CD4-positive, CD25-positive, alpha-beta regulatory T cell (primary cell): Measurements from ENCODE around the gene GALNT7. TPM values are rescaled to one million over a fixed set of nuclear protein-coding genes. Genes with fewer than 3 reads are reported as not detected.
A peak's percentile ranks its signal among the peaks of the same experiment; 100 is the strongest.

Source experiments
- ATAC-seq, 2 donors: fragments of 150-1000 bp; cut with Tn5 transposase; one replicate each; pipeline ENCODE4 v1.10.0; 2021; ENCODE audit warnings: low read depth in 2 of 2, moderate number of reproducible peaks in 2 of 2, moderate library complexity in 1 of 2
- DNase-seq, 3 donors: peaks; one replicate each; pipeline versions ENCODE4 v3.0.0 to v3.0.0-alpha.2; 2012 to 2022; ENCODE audit warnings: mixed read lengths in 1 of 3
- H3K27ac ChIP-seq: one replicate; pipeline ENCODE4 v1.7.0; 2013; ENCODE audit warnings: mild to moderate bottlenecking, low read length; ENCODE audit not compliant: insufficient read depth, poor library complexity, severe bottlenecking
- H3K27me3 ChIP-seq: one replicate; pipeline ENCODE4 v1.7.0; 2013; ENCODE audit warnings: low read length; ENCODE audit not compliant: control insufficient read depth, insufficient read depth
- H3K36me3 ChIP-seq: one replicate; pipeline ENCODE4 v1.7.0; 2013; ENCODE audit warnings: mild to moderate bottlenecking, low read length, moderate library complexity; ENCODE audit not compliant: control insufficient read depth, insufficient read depth
- H3K4me1 ChIP-seq: 2 replicates; pipeline ENCODE4 v1.7.0; 2013; ENCODE audit warnings: mild to moderate bottlenecking, low read length; ENCODE audit not compliant: insufficient read depth, control insufficient read depth, poor library complexity, severe bottlenecking
- H3K4me3 ChIP-seq: one replicate; pipeline ENCODE4 v1.7.0; 2013; ENCODE audit warnings: low read depth, mild to moderate bottlenecking, low read length, moderate library complexity
- H3K9me3 ChIP-seq, 2 experiments: 1 replicate in 1 of 2; 2 replicates in 1 of 2; pipeline ENCODE4 v1.7.0; 2013; ENCODE audit warnings: low read length in 2 of 2, mild to moderate bottlenecking in 1 of 2, moderate library complexity in 1 of 2; ENCODE audit not compliant: control insufficient read depth in 2 of 2
- H3K27ac Mint-ChIP-seq, 3 donors: one replicate each; pipeline ENCODE4 v1.8.0; 2020 to 2022; ENCODE audit warnings: mild to moderate bottlenecking in 3 of 3, mixed read lengths in 3 of 3, moderate library complexity in 2 of 3
- H3K27me3 Mint-ChIP-seq: one replicate; pipeline ENCODE4 v1.8.0; 2022; ENCODE audit warnings: mild to moderate bottlenecking, mixed read lengths
- H3K36me3 Mint-ChIP-seq: one replicate; pipeline ENCODE4 v1.8.0; 2020; ENCODE audit warnings: mixed read lengths
- H3K4me1 Mint-ChIP-seq, 4 donors: one replicate each; pipeline ENCODE4 v1.8.0; 2020 to 2022; ENCODE audit warnings: mixed read lengths in 4 of 4, mild to moderate bottlenecking in 1 of 4
- H3K4me3 Mint-ChIP-seq, 4 donors: one replicate each; pipeline ENCODE4 v1.8.0; 2020 to 2022; ENCODE audit warnings: mild to moderate bottlenecking in 4 of 4, mixed read lengths in 4 of 4, moderate library complexity in 3 of 4
- H3K9me3 Mint-ChIP-seq, 7 donors: one replicate each; pipeline ENCODE4 v1.8.0; 2020 to 2022; ENCODE audit warnings: mixed read lengths in 7 of 7, mild to moderate bottlenecking in 3 of 7, moderate library complexity in 2 of 7
- polyA plus RNA-seq, 4 donors: library from polyadenylated mRNA; unstranded; fragments of 300-500 nt; fragmentation: Illumina TruSeq; gene quantifications; one replicate each; pipeline ENCODE4 v1.2.3, GENCODE V29; 2021
- total RNA-seq: library from RNA; stranded (reverse); gene quantifications from one replicate; pipeline ENCODE4 v1.2.3, GENCODE V29; 2022

The GALNT7 gene
- total and polyA plus RNA-seq, 5 donors from 2014 or later = 13.0 to 19.5 (median 14.9) TPM

GRCh38 chr4:173281406-173282255 is 113.0 kb downstream of the GALNT7 start:
- H3K4me3 Mint-ChIP-seq = no peak overlapping the region
- H3K4me1 Mint-ChIP-seq = peaks cover 0 to 11% (median 4%) of the 10 kb centered on the region in 4 donors
- H3K9me3 Mint-ChIP-seq = peaks cover 0 to 22% (median 0%) of the 10 kb centered on the region in 7 donors
- H3K36me3 ChIP-seq = no peaks in the 10 kb centered on the region
- H3K36me3 Mint-ChIP-seq = peaks cover 20% of the 10 kb centered on the region
- H3K27ac ChIP-seq = no peak overlapping the region
- ATAC-seq = no peak
- H3K27ac Mint-ChIP-seq = no peak overlapping the region
- H3K27me3 Mint-ChIP-seq = no peaks in the 10 kb centered on the region
- no peaks in the 10 kb centered on the region for H3K27me3 ChIP-seq
- no peak for DNase-seq
- no peaks in the 10 kb centered on the region for H3K4me1 ChIP-seq
- H3K9me3 ChIP-seq = peaks cover 0 to 3% of the 10 kb centered on the region in 2 experiments
- no peak overlapping the region for H3K4me3 ChIP-seq

- Mint-ChIP-seq H3K27ac (no peak overlapping the region), H3K4me1 (peaks cover 0 to 11% (median 4%) of the 10 kb centered on the region in 4 donors), H3K27me3 (no peaks in the 10 kb centered on the region), H3K9me3 (peaks cover 0 to 28% (median 0%) of the 10 kb centered on the region in 7 donors), H3K36me3 (peaks cover 20% of the 10 kb centered on the region), H3K4me3 (no peak overlapping the region)
- no peak for ATAC-seq
- H3K4me1 ChIP-seq = no peaks in the 10 kb centered on the region
- peaks cover 0 to 3% of the 10 kb centered on the region in 2 experiments for H3K9me3 ChIP-seq
- H3K27me3 ChIP-seq = no peaks in the 10 kb centered on the region
- no peak overlapping the region for H3K27ac ChIP-seq
- H3K4me3 ChIP-seq = no peak overlapping the region
- H3K36me3 ChIP-seq = no peaks in the 10 kb centered on the region
- no peak for DNase-seq
Observed at GRCh38 chr4:173282256-173282562, 113.6 kb downstream of the GALNT7 start.

GRCh38 chr4:173282626-173283025 is 114.0 kb downstream of the GALNT7 start:
- H3K4me3 ChIP-seq = no peak overlapping the region
- H3K27ac ChIP-seq = no peak overlapping the region
- H3K27ac Mint-ChIP-seq = no peak overlapping the region
- ATAC-seq (no peak), DNase-seq (no peak)
- H3K4me1 Mint-ChIP-seq = peaks cover 0 to 11% (median 2%) of the 10 kb centered on the region in 4 donors
- H3K27me3 Mint-ChIP-seq = no peaks in the 10 kb centered on the region
- no peaks in the 10 kb centered on the region for H3K4me1 ChIP-seq
- peaks cover 20% of the 10 kb centered on the region for H3K36me3 Mint-ChIP-seq
- no peaks in the 10 kb centered on the region for H3K27me3 ChIP-seq
- H3K9me3 ChIP-seq = peaks cover 0 to 3% of the 10 kb centered on the region in 2 experiments
- peaks cover 0 to 31% (median 0%) of the 10 kb centered on the region in 7 donors for H3K9me3 Mint-ChIP-seq
- H3K36me3 ChIP-seq = no peaks in the 10 kb centered on the region
- H3K4me3 Mint-ChIP-seq = no peak overlapping the region

- Mint-ChIP-seq H3K27ac (no peak overlapping the region), H3K4me1 (peaks cover 4 to 19% (median 11%) of the 10 kb centered on the region in 4 donors), H3K36me3 (peaks cover 17% of the 10 kb centered on the region), H3K27me3 (no peaks in the 10 kb centered on the region), H3K9me3 (peaks cover 0 to 28% (median 0%) of the 10 kb centered on the region in 7 donors), H3K4me3 (no peak overlapping the region)
- no peak overlapping the region for H3K4me3 ChIP-seq
- no peak for ATAC-seq
- H3K4me1 ChIP-seq = no peaks in the 10 kb centered on the region
- peaks cover 0 to 3% of the 10 kb centered on the region in 2 experiments for H3K9me3 ChIP-seq
- H3K36me3 ChIP-seq = no peaks in the 10 kb centered on the region
- no peak overlapping the region for H3K27ac ChIP-seq
- no peaks in the 10 kb centered on the region for H3K27me3 ChIP-seq
- DNase-seq = no peak
Observed at GRCh38 chr4:173284463-173284862, 115.9 kb downstream of the GALNT7 start.

GRCh38 chr4:173287486-173287885 is 118.9 kb downstream of the GALNT7 start:
- H3K9me3 Mint-ChIP-seq = peaks cover 0 to 28% (median 0%) of the 10 kb centered on the region in 7 donors
- H3K27ac ChIP-seq = no peak overlapping the region
- peaks cover 4 to 12% (median 12%) of the 10 kb centered on the region in 4 donors for H3K4me1 Mint-ChIP-seq
- peaks cover 5% of the 10 kb centered on the region for H3K36me3 Mint-ChIP-seq
- H3K27ac Mint-ChIP-seq = no peak overlapping the region
- no peak for ATAC-seq
- H3K27me3 Mint-ChIP-seq = no peaks in the 10 kb centered on the region
- H3K4me1 ChIP-seq = no peaks in the 10 kb centered on the region
- peaks cover 0 to 3% of the 10 kb centered on the region in 2 experiments for H3K9me3 ChIP-seq
- no peak for DNase-seq
- H3K27me3 ChIP-seq = no peaks in the 10 kb centered on the region
- no peak overlapping the region for H3K4me3 ChIP-seq
- no peaks in the 10 kb centered on the region for H3K36me3 ChIP-seq
- no peak overlapping the region for H3K4me3 Mint-ChIP-seq

- Histone ChIP-seq H3K27ac (no peak overlapping the region), H3K27me3 (no peaks in the 10 kb centered on the region), H3K36me3 (no peaks in the 10 kb centered on the region), H3K9me3 (peaks cover 0 to 3% of the 10 kb centered on the region in 2 experiments), H3K4me3 (peak overlapping the region; percentile 4), H3K4me1 (no peaks in the 10 kb centered on the region)
- no peak for ATAC-seq
- Mint-ChIP-seq H3K36me3 (peaks cover 2% of the 10 kb centered on the region), H3K4me3 (peak overlapping the region in 1 of 4 donors; percentile 62), H3K27me3 (no peaks in the 10 kb centered on the region), H3K9me3 (peaks cover 0 to 24% (median 0%) of the 10 kb centered on the region in 7 donors), H3K4me1 (peaks cover 4 to 12% (median 12%) of the 10 kb centered on the region in 4 donors), H3K27ac (peak overlapping the region; percentile 23 to 73 (median 36))
- DNase-seq = peak; percentile 43 to 73 (median 50)
Observed at GRCh38 chr4:173288296-173288695, 119.7 kb downstream of the GALNT7 start.

GRCh38 chr4:173288698-173289352 is 120.2 kb downstream of the GALNT7 start:
- Mint-ChIP-seq H3K36me3 (peaks cover 2% of the 10 kb centered on the region), H3K27ac (peak overlapping the region; percentile 23 to 87 (median 36)), H3K9me3 (peaks cover 0 to 19% (median 0%) of the 10 kb centered on the region in 7 donors), H3K4me1 (peaks cover 4 to 12% (median 11%) of the 10 kb centered on the region in 4 donors), H3K4me3 (peak overlapping the region in 3 of 4 donors; percentile 39 to 71 (median 52)), H3K27me3 (no peaks in the 10 kb centered on the region)
- no peaks in the 10 kb centered on the region for H3K4me1 ChIP-seq
- peaks cover 0 to 3% of the 10 kb centered on the region in 2 experiments for H3K9me3 ChIP-seq
- no peak overlapping the region for H3K27ac ChIP-seq
- H3K36me3 ChIP-seq = peaks cover 2% of the 10 kb centered on the region
- H3K27me3 ChIP-seq = no peaks in the 10 kb centered on the region
- ATAC-seq (no peak), DNase-seq (peak in 1 of 3 donors; percentile 19)
- H3K4me3 ChIP-seq = peak overlapping the region; percentile 4
